Skeletal muscle cell (primary cell): ENCODE results near the gene HSPA2.
A peak's percentile ranks its signal among the peaks of the same experiment; 100 is the strongest.
"Not testable (repeated sequence)": the region's sequence is repeated elsewhere in the genome, so short reads cannot be mapped to it uniquely, and the experiment has no call there.

Source experiments
- DNase-seq: peaks from one replicate; pipeline ENCODE4 v3.0.0-alpha.2; 2010; ENCODE audit warnings: low read depth
- H3K4me3 ChIP-seq: 2 replicates; pipeline ENCODE4 v1.5.1; 2011; ENCODE audit warnings: low read depth, mild to moderate bottlenecking, control low read depth, low read length, moderate library complexity

The HSPA2 gene

DNA sequence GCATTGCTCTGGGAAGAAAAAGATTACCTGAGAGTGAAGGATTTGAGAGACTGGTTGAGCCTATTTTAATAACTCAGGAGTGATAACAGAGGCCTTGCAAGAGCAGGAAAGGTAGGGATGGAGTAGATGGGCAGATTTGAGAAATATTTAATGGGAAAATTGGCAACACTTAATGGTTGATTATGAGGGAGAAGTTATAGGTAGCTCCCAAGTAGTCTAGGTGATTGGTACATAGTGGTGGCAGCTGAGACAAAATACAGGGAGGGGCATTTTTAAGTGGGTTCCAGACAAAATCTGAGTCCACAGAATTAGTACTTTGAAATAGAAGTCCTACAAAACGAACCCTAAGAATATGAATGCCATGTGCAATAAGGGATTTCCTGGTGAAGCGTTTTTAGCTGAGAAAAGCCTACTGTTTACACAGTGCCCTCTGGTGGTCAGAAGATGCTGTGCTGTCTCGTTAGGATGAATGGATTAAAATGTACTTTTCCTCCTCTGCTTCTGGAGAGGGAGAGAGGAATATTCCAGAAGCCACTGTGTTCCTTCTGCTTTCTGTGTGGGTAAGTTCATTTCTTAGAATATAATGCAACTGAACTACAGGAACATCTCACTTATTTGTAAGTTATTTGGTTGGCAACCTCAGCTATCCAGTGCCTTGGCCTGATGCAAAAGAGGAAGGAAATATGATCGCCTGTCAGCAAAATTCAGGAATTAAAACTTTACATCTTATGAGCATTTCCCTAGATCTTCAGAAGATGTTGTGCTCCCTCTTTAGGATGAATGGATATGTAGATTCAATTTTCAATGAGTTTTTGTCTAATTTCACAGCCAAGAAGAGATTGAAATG lies 29.5 kb upstream of the HSPA2 start:
- H3K4me3 ChIP-seq, result no peak overlapping the region

GRCh38 chr14:64513271-64513670 lies 27.3 kb upstream of the HSPA2 start:
- no peak for DNase-seq
- no peak overlapping the region for H3K4me3 ChIP-seq

More for the DNA sequence above, 29.5 kb upstream of the HSPA2 start:
- DNase-seq, result no peak

GRCh38 chr14:64515053-64515452 lies 25.5 kb upstream of the HSPA2 start:
- no peak overlapping the region for H3K4me3 ChIP-seq

DNA sequence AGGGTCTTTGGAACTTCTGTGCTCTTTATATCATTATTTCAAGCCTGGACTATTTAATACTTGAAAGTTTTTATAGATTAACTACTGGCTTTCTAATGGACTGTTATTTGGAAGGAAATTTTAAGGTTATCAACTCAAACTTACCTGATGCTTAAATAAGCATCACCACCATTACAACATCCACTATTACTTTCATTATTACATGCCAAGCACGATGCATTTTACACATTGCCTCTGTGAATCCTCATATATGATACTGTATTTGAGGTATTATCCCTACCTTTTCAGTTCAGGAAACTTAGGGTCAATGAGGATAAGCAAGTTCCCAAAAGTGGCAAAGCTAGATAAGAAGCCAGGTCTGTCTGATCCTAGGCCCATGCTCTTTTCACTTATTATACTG lies 23.6 kb upstream of the HSPA2 start:
- DNase-seq, result no peak
- no peak overlapping the region for H3K4me3 ChIP-seq

More at GRCh38 chr14:64515053-64515452, 25.5 kb upstream of the HSPA2 start:
- no peak for DNase-seq

- not testable (repeated sequence) for H3K4me3 ChIP-seq, DNase-seq
Measured at GRCh38 chr14:64517667-64518066, 22.9 kb upstream of the HSPA2 start.

GRCh38 chr14:64518229-64518628 lies 22.3 kb upstream of the HSPA2 start:
- H3K4me3 ChIP-seq, result no peak overlapping the region
- no peak for DNase-seq

DNA sequence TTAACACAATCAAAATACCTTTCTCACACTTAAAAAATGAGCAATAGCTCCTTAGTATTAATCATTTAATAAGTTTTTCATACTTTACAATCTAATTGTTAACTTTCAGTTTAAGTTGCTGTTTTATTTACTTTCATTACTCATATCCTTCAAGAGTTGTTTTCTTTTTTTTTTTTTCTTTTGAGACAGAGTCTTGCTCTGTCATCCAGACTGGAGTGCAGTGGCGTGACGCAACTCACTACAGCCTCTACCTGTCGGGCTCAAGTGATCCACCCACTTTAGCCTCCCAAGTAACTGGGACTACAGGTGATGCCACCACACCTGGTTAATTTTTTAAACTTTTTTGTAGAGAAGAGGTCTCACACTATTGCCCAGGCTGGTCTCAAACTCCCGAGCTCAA lies 19.8 kb upstream of the HSPA2 start:
- no peak overlapping the region for H3K4me3 ChIP-seq
- no peak for DNase-seq

DNA sequence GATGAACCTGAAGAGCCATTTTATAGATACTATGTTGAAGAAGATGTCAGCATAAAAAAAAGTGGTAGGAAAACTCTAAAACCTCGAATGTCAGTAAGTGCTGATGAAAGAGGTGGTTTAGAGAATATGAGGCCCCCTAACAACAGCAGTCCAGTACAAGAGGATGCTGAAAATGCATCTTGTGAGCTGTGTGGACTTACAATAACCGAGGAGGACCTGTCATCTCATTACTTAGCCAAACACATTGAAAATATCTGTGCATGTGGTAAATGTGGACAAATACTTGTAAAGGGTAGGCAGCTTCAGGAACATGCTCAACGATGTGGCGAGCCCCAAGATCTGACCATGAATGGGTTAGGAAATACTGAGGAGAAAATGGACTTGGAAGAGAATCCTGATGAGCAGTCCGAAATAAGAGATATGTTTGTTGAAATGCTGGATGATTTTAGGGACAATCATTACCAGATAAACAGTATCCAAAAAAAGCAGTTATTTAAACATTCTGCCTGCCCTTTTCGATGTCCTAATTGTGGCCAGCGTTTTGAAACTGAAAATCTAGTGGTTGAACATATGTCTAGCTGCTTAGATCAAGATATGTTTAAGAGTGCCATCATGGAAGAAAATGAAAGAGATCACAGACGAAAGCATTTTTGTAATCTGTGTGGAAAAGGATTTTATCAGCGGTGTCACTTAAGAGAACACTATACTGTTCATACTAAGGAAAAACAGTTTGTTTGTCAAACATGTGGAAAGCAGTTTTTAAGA lies 17.8 kb upstream of the HSPA2 start:
- no peak for DNase-seq
- no peak overlapping the region for H3K4me3 ChIP-seq

DNA sequence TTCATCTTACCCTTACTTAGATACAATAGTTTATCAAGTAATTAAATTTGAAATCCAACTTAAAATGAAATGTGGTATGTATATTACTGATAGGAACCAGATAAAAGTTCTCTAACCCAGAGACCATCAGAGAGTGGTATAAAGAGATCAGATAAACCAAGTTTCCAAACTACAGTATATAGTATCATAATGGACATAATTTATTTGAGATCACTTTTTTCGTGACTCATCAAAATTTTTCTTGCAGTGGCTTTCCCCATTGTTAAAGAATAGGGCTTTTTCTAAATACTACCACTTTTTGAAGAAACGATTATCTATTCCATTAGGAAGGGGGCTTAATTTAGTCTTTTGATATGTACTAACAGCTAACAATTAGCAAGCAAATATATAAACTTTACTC lies 15.2 kb upstream of the HSPA2 start:
- no peak overlapping the region for H3K4me3 ChIP-seq

DNA sequence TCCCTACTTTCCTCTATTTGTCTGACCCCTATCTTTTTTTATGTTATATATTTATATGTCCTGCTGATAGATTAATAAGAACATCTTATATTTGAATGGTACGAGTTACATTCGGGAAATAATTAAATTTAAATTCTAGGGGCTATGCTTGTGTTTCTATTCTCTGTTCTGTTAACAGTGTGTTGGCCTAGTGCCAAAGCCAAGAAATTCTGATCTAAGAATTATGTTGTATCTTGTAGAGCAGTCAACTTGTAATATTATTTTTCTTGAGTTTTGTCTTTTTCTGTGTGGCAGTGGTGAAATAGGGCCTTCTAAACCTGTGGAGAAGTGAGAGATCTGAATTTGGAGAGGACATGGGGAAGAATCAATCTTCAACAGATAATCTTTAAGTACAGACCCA lies 9.0 kb upstream of the HSPA2 start:
- no peak for DNase-seq
- no peak overlapping the region for H3K4me3 ChIP-seq

More for the DNA sequence above, 15.2 kb upstream of the HSPA2 start:
- no peak for DNase-seq

- DNase-seq, result no peak
- H3K4me3 ChIP-seq, result no peak overlapping the region
Measured at GRCh38 chr14:64536488-64537245, 3.9 kb upstream of the HSPA2 start.

DNA sequence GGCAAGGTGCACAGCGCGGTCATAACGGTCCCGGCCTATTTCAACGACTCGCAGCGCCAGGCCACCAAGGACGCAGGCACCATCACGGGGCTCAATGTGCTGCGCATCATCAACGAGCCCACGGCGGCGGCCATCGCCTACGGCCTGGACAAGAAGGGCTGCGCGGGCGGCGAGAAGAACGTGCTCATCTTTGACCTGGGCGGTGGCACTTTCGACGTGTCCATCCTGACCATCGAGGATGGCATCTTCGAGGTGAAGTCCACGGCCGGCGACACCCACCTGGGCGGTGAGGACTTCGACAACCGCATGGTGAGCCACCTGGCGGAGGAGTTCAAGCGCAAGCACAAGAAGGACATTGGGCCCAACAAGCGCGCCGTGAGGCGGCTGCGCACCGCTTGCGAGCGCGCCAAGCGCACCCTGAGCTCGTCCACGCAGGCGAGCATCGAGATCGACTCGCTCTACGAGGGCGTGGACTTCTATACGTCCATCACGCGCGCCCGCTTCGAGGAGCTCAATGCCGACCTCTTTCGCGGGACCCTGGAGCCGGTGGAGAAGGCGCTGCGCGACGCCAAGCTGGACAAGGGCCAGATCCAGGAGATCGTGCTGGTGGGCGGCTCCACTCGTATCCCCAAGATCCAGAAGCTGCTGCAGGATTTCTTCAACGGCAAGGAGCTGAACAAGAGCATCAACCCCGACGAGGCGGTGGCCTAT lies 875 bp downstream of the HSPA2 start:
- peak overlapping the region; percentile 40 for H3K4me3 ChIP-seq
- DNase-seq, result no peak

DNA sequence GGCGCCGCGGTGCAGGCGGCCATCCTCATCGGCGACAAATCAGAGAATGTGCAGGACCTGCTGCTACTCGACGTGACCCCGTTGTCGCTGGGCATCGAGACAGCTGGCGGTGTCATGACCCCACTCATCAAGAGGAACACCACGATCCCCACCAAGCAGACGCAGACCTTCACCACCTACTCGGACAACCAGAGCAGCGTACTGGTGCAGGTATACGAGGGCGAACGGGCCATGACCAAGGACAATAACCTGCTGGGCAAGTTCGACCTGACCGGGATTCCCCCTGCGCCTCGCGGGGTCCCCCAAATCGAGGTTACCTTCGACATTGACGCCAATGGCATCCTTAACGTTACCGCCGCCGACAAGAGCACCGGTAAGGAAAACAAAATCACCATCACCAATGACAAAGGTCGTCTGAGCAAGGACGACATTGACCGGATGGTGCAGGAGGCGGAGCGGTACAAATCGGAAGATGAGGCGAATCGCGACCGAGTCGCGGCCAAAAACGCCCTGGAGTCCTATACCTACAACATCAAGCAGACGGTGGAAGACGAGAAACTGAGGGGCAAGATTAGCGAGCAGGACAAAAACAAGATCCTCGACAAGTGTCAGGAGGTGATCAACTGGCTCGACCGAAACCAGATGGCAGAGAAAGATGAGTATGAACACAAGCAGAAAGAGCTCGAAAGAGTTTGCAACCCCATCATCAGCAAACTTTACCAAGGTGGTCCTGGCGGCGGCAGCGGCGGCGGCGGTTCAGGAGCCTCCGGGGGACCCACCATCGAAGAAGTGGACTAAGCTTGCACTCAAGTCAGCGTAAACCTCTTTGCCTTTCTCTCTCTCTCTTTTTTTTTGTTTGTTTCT lies 1.7 kb downstream of the HSPA2 start:
- peak overlapping the region; percentile 18 for H3K4me3 ChIP-seq

GRCh38 chr14:64542836-64543201 lies 2.3 kb downstream of the HSPA2 start:
- H3K4me3 ChIP-seq, result peak overlapping the region; percentile 18
- no peak for DNase-seq

More for the DNA sequence above, 1.7 kb downstream of the HSPA2 start:
- DNase-seq, result no peak

- DNase-seq, result no peak
Measured at GRCh38 chr14:64544607-64545312, 4.2 kb downstream of the HSPA2 start.

DNA sequence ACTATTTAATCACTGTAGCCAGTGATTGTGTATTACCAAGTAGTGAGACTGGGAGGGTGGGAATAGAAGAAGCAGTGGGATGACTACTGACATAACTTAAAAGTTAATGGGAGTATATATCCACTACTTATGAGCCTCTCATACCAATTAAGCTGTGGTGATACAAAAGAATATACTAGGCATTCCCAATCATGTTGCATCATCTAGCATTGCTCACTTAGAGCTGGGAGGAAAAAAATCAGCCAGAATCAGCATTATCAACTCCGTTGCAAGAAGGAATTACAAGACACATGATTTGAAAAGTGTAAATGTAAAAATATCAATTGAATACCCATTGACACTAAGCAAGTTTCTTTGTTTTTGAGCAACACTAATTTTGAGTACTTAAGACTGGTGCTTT lies 8.5 kb downstream of the HSPA2 start:
- H3K4me3 ChIP-seq, result no peak overlapping the region
- no peak for DNase-seq

More at GRCh38 chr14:64544607-64545312, 4.2 kb downstream of the HSPA2 start:
- no peak overlapping the region for H3K4me3 ChIP-seq

DNA sequence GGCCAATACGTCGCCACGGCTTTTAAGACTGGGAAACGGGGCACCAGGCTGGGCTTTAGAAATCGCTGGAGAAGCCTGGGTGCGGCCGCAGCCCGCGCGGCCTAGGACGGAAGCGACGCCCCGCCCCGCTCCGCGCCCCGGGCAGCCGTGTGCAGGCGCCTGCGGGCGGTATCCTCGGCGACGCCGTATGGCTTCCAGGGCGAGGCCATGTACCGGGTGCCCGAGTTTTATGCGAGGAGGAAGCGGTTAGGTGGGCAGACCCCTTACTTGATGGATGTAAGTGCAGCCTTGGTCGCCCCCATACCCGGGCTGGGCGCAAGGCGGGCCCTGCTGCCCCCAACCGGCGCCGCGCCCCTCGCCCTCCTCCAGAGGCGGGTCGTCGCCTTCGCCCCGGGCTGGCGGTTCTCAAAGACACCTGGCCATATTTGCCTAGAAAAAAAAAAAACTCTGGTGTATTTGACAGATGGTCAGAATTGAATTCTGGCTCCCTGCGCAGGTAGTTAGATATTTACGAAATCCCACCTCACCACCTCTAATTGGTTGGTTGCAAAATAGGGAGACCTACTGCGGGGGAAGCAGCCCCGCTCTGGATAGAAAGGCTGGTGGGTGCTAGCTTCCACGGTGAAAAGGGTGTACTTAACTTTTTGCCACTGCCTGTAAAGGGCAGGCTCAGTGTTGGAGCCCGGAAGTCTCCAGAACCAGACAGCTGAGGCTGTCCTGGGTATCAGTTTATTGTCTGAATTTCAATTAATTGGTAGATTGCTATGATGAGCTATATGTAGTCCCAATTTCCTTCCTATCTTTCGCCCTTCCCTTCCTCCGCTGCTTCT lies 9.5 kb downstream of the HSPA2 start, which contains the start of gene PPP1R36:
TSS of gene PPP1R36 (plus strand) at position 171 of the 830 bp plus-strand sequence. CDS start at position 208, 37 bp downstream.
- DNase-seq, result no peak
- H3K4me3 ChIP-seq, result peak within 1 kb of the TSS; percentile 34
